Sigmoid colon (tissue), 4 donors: ENCODE measurements around the gene ARVCF.

Source experiments
- CTCF ChIP-seq, 4 experiments: fragments of 450-650 bp in 3 of 4; fragments of 200-600 bp in 1 of 4; IDR thresholded peaks; one replicate each; pipeline ENCODE4 v1.5.1; 2016 to 2019; ENCODE audit warnings: antibody characterized with exemption in 4 of 4, mild to moderate bottlenecking in 3 of 4, moderate library complexity in 2 of 4
- EP300 ChIP-seq, 4 donors: sonication (generic); formaldehyde crosslinking; IDR thresholded peaks; one replicate each; pipeline ENCODE4 v1.6.1; 2017; ENCODE audit warnings: antibody characterized with exemption in 4 of 4
- POLR2A ChIP-seq, 2 donors: fragments of 450-650 bp; IDR thresholded peaks; one replicate each; pipeline ENCODE4 v1.6.1; 2016; ENCODE audit warnings: antibody characterized with exemption in 2 of 2, mild to moderate bottlenecking in 2 of 2, moderate library complexity in 2 of 2
- POLR2AphosphoS5 ChIP-seq, 4 donors: sonication (generic); formaldehyde crosslinking; IDR thresholded peaks; one replicate each; pipeline ENCODE4 v1.6.1; 2017; ENCODE audit warnings: antibody characterized with exemption in 4 of 4

GRCh38 chr22:19962909-19963806 is 53.5 kb downstream of the ARVCF start:
- TF ChIP-seq CTCF (IDR thresholded peaks at IDR 0.05) (no peak), POLR2A (IDR thresholded peaks at IDR 0.05) (no peak), POLR2AphosphoS5 (IDR thresholded peaks at IDR 0.05) (no peak), EP300 (IDR thresholded peaks at IDR 0.05) (no peak)
